ENCODE measurements around the gene TRIM56.

TRIM56 gene

DNA sequence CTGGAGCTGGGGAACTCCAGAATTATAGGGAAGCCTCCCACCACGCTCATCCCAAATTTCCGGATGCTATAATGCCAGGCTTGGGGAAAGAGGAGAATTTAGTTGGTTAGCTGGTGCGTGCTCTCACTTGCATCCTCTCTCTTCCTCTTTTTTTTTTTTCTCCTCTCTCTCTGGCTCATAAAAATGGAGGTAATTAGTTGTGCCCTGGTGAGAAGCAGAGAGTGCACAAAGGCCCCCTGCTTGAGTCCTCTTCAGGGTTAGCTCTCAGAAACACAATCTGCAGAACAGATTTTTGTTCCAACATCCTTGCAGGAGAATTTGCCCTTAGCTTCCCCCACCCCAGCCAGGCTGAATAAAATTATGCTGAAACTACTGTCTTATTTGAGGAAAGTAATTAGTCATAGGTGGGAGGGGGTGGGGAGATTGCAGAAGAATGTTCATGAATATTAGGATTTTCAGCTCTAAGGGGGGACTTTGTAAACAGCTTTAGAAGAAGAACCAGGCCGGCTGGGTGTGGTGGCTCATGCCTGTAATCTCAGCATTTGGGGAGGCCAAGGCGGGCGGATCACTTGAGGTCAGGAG lies 49.2 kb downstream of the TRIM56 start:
- peak; percentile 63 for DNase-seq

DNA sequence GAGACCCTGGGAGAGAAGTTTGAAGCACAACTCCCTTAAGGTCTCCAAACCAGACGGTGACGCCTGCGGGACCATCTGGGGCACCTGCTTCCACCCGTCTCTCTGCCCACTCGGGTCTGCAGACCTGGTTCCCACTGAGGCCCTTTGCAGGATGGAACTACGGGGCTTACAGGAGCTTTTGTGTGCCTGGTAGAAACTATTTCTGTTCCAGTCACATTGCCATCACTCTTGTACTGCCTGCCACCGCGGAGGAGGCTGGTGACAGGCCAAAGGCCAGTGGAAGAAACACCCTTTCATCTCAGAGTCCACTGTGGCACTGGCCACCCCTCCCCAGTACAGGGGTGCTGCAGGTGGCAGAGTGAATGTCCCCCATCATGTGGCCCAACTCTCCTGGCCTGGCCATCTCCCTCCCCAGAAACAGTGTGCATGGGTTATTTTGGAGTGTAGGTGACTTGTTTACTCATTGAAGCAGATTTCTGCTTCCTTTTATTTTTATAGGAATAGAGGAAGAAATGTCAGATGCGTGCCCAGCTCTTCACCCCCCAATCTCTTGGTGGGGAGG lies 52.5 kb downstream of the TRIM56 start:
- DNase-seq: no peak

DNA sequence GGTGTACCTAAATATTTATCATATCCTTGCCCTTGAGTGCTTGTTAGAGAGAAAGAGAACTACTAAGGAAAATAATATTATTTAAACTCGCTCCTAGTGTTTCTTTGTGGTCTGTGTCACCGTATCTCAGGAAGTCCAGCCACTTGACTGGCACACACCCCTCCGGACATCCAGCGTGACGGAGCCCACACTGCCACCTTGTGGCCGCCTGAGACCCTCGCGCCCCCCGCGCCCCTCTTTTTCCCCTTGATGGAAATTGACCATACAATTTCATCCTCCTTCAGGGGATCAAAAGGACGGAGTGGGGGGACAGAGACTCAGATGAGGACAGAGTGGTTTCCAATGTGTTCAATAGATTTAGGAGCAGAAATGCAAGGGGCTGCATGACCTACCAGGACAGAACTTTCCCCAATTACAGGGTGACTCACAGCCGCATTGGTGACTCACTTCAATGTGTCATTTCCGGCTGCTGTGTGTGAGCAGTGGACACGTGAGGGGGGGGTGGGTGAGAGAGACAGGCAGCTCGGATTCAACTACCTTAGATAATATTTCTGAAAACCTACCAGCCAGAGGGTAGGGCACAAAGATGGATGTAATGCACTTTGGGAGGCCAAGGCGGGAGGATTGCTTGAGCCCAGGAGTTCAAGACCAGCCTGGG lies 53.1 kb downstream of the TRIM56 start:
- peak; percentile 97 for DNase-seq

DNA sequence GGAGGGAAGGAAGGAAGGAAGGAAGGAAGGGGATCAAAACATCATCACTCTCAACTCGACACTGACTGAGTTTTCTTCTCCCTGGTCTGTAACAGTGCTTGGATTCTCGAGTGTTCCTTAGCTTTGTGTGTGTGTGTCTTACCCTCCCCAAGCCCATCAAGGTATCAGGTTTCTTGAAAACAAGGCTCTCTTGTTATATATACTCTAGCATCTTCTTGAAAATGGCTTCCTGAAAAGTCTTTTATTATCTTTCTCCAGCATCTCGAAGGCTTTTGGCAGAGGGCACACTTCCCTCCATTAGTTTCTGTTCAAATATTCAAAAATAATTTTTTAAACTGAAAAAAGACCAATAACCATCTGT lies 55.0 kb downstream of the TRIM56 start:
- DNase-seq: peak; percentile 47

DNA sequence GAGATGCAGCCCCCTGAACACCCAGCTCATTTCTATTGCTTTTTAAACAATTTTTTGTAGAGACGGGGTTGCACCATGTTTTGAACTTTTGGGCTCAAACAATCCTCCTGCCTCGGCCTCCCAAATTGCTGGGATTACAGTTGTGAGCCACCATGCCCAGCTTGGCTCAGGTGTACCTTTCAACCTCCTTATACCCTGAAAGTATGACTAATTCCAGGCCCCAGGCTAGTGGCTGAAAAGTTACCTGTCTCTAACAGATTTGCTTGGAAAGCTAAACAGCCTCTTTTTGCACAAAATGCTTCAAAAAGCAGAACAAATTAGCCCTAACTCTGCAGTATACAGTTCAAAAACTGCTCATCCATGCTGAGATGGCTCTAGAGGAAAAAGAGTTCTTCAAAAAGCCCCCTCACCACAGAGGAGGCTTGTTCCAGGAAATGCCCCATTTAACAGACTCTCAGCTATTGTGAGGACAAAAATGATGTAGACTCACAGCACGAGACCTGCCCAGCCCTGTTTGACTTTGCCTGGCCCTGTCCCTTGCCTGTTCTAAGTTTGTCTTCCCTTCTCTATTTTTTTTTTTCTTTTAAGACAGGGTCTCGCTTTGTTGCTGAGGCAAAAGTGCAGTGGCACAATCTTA lies 55.6 kb downstream of the TRIM56 start:
- DNase-seq: no peak

All from fibroblast of skin of scalp (primary cell).